ENCODE measurements around the gene DNAL1. TPM values are rescaled to one million over a fixed set of nuclear protein-coding genes. Genes with fewer than 3 reads are reported as not detected.

Gene DNAL1
- total RNA-seq, 1 donor from 2014 or later: 6.2 TPM

GRCh38 chr14:73738518-73739173, 93.9 kb downstream of the DNAL1 start:
- H3K4me1 Mint-ChIP-seq (ENCODE audit: low read depth): peaks cover 41% of the 10 kb centered on the region

GRCh38 chr14:73739174-73739898, 94.5 kb downstream of the DNAL1 start:
- no peaks in the 10 kb centered on the region for H3K27me3 Mint-ChIP-seq (ENCODE audit: low read depth)
- H3K27ac Mint-ChIP-seq: peak overlapping the region; percentile 22
- intact Hi-C loops (cut with micrococcal nuclease): no loop called here
- no peak for DNase-seq (ENCODE audit: low spot score)
- peaks cover 48% of the 10 kb centered on the region for H3K4me1 Mint-ChIP-seq (ENCODE audit: low read depth)
- H3K4me3 Mint-ChIP-seq (ENCODE audit: low read depth): no peak overlapping the region
- no peaks in the 10 kb centered on the region for H3K9me3 Mint-ChIP-seq
- peaks cover 46% of the 10 kb centered on the region for H3K36me3 Mint-ChIP-seq (ENCODE audit: low read depth)

More at GRCh38 chr14:73738518-73739173, 93.9 kb downstream of the DNAL1 start:
- Mint-ChIP-seq H3K27ac (no peak overlapping the region), H3K4me3 (ENCODE audit: low read depth) (no peak overlapping the region), H3K27me3 (ENCODE audit: low read depth) (no peaks in the 10 kb centered on the region), H3K9me3 (no peaks in the 10 kb centered on the region), H3K36me3 (ENCODE audit: low read depth) (peaks cover 49% of the 10 kb centered on the region)
- DNase-seq (ENCODE audit: low spot score): no peak
- intact Hi-C loops (cut with micrococcal nuclease): no loop called here

- no peak for DNase-seq (ENCODE audit: low spot score)
- H3K36me3 Mint-ChIP-seq (ENCODE audit: low read depth): peaks cover 38% of the 10 kb centered on the region
- peaks cover 53% of the 10 kb centered on the region for H3K4me1 Mint-ChIP-seq (ENCODE audit: low read depth)
- H3K4me3 Mint-ChIP-seq (ENCODE audit: low read depth): no peak overlapping the region
- no peaks in the 10 kb centered on the region for H3K9me3 Mint-ChIP-seq
- H3K27me3 Mint-ChIP-seq (ENCODE audit: low read depth): no peaks in the 10 kb centered on the region
- intact Hi-C loops (cut with micrococcal nuclease): loop anchor here (2.0 to 10.0 kb wide), 3 partner anchors 27 to 305 kb away; no protein-coding TSS in a partner anchor
- peak overlapping the region; percentile 22 for H3K27ac Mint-ChIP-seq
These were observed 95.3 kb downstream of the DNAL1 start for GRCh38 chr14:73739899-73740617.

DNA sequence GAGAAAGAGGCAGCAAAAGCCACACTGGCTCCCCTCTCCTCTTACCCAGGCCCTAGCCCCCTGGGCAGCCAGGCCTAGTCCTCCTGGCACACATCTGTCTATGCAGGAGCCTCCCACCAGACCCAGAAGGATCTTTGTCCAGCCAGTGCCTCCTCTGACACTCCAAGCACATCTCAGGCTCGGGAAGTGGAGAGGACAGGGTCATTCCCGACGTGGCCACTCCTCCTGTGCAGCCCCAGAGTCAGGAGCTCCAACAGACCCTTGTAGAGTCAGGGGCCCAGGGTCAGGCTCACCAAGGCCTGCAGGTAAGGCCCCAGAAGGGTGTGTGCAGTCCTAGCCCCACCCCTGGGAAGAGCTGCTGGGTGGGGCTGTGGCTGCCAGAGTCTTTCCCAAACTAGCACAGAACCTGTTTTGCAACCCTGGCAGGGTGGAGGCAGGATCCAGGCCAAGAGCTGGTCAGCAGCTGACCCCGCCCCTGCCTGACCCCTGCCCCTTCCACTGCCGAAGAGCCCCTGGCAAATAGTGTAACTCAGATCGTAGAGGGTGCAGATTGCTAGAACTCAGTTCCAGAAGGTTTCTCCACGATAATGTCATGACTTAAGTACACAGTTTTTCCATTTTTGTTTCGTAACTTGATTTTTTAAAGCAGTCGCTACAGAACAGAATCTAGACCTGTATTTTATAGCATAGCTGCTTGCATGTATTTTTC, 96.0 kb downstream of the DNAL1 start:
- H3K36me3 Mint-ChIP-seq (ENCODE audit: low read depth): peaks cover 33% of the 10 kb centered on the region
- peak overlapping the region; percentile 80 for H3K27ac Mint-ChIP-seq
- no peaks in the 10 kb centered on the region for H3K9me3 Mint-ChIP-seq
- H3K27me3 Mint-ChIP-seq (ENCODE audit: low read depth): no peaks in the 10 kb centered on the region
- peak overlapping the region; percentile 72 for H3K4me3 Mint-ChIP-seq (ENCODE audit: low read depth)
- intact Hi-C loops (cut with micrococcal nuclease): loop anchor here (1.0 to 10.0 kb wide), 4 partner anchors 28 to 304 kb away; no protein-coding TSS in a partner anchor
- no peak for DNase-seq (ENCODE audit: low spot score)
- H3K4me1 Mint-ChIP-seq (ENCODE audit: low read depth): peaks cover 59% of the 10 kb centered on the region

DNA sequence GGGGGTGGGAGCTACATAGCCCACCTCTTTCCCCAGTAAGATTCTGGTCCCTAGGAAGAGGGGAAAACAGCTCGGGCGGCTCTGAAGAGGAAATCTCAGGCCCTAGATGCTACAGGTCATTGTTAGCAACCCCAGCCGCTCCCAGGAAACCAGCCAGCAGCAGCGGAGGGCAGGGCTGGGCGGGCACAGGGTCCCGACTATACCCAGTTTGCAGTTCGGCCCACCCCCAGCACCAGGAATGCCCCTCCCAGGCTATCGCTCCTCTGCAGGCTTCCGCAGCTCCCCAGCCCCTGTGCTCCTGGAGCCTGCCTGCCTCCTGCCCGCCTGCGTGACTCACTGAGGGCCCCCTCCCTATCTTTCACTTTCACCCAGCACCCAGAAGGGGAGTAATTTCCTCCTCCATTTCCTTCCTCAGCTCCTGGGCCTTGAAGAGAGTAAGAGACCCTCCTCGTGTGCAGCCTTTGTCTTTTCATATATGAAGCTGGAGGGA, 96.6 kb downstream of the DNAL1 start:
- intact Hi-C loops (cut with micrococcal nuclease): loop anchor here (1.0 to 10.0 kb wide), 4 partner anchors 29 to 303 kb away; no protein-coding TSS in a partner anchor
- peaks cover 63% of the 10 kb centered on the region for H3K4me1 Mint-ChIP-seq (ENCODE audit: low read depth)
- H3K4me3 Mint-ChIP-seq (ENCODE audit: low read depth): peak overlapping the region; percentile 72
- H3K36me3 Mint-ChIP-seq (ENCODE audit: low read depth): peaks cover 30% of the 10 kb centered on the region
- peak overlapping the region; percentile 80 for H3K27ac Mint-ChIP-seq
- no peaks in the 10 kb centered on the region for H3K27me3 Mint-ChIP-seq (ENCODE audit: low read depth)
- H3K9me3 Mint-ChIP-seq: no peaks in the 10 kb centered on the region
- peak; percentile 75 for DNase-seq (ENCODE audit: low spot score)

DNA sequence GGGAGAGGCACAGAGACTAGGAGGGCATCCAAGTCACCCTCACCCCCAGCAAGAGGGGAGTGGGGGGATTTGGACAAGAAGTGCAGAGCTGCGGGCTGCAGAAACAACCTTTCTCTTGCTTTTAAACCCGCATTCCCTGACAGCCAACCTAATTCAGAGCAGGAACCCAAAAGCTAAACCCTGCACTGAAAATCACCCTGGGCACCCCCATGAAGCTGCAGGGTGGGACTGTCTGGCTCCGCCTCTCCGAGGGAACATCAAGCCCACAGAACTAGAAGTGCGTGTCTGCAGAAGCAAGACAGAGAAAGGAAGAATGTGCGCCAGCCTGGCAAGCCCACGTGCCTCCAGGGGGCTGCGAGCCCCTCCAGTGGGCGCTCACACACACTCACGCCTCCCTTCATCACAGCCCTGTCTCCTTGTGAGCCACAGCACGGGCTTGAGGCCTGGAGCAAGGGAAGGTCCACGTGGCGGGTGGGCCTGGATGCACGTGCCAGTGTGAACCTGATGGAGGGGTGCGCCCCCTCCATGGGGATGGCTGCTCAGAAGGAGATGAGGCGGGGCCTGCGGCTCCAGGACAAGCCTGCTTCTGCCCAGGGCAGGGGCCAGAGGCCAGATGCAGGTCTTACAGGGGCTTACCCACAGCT, 97.2 kb downstream of the DNAL1 start:
- H3K27ac Mint-ChIP-seq: peak overlapping the region; percentile 80
- DNase-seq (ENCODE audit: low spot score): peak; percentile 42
- no peaks in the 10 kb centered on the region for H3K27me3 Mint-ChIP-seq (ENCODE audit: low read depth)
- peaks cover 26% of the 10 kb centered on the region for H3K36me3 Mint-ChIP-seq (ENCODE audit: low read depth)
- intact Hi-C loops (cut with micrococcal nuclease): loop anchor here (1.0 to 10.0 kb wide), 6 partner anchors 12 to 303 kb away; no protein-coding TSS in a partner anchor
- H3K9me3 Mint-ChIP-seq: no peaks in the 10 kb centered on the region
- peak overlapping the region; percentile 72 for H3K4me3 Mint-ChIP-seq (ENCODE audit: low read depth)
- peaks cover 69% of the 10 kb centered on the region for H3K4me1 Mint-ChIP-seq (ENCODE audit: low read depth)

GRCh38 chr14:73742520-73743238, 97.9 kb downstream of the DNAL1 start:
- Mint-ChIP-seq H3K27ac (peak overlapping the region; percentile 80), H3K4me3 (ENCODE audit: low read depth) (peak overlapping the region; percentile 72), H3K4me1 (ENCODE audit: low read depth) (peaks cover 76% of the 10 kb centered on the region), H3K27me3 (ENCODE audit: low read depth) (no peaks in the 10 kb centered on the region), H3K9me3 (no peaks in the 10 kb centered on the region), H3K36me3 (ENCODE audit: low read depth) (peaks cover 25% of the 10 kb centered on the region)
- no peak for DNase-seq (ENCODE audit: low spot score)
- intact Hi-C loops (cut with micrococcal nuclease): loop anchor here (1.0 to 10.0 kb wide), 4 partner anchors 12 to 302 kb away; no protein-coding TSS in a partner anchor

DNA sequence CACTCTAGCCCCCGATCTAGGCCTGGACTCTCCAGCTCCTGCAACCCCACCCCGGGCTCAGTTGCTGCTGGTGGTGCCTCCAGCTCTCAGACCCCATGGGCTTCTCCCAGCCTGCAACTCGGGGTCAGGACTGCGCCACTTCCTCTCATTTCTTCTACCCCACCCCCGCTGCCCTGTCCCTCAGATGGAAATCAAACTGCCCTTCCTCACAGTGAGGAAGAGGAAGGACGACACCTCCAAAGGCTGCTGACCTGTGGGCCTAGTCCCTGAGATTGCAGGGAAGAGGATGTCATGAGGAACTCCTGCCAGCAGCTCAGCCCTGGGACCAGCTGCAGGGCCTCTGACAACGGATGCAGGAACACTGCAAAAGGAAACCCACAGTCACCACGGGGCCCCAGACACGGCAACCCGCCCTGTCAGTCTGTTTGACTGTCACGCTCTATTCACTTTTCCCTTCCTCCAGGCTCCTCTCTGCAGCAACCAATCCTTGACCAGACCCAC, 98.7 kb downstream of the DNAL1 start:
- Mint-ChIP-seq H3K4me3 (ENCODE audit: low read depth) (peak overlapping the region; percentile 72), H3K9me3 (no peaks in the 10 kb centered on the region), H3K36me3 (ENCODE audit: low read depth) (peaks cover 25% of the 10 kb centered on the region), H3K4me1 (ENCODE audit: low read depth) (peaks cover 83% of the 10 kb centered on the region), H3K27me3 (ENCODE audit: low read depth) (no peaks in the 10 kb centered on the region), H3K27ac (peak overlapping the region; percentile 80)
- DNase-seq (ENCODE audit: low spot score): peak; percentile 58
- intact Hi-C loops (cut with micrococcal nuclease): loop anchor here (2.0 to 10.0 kb wide), 3 partner anchors 19 to 301 kb away; no protein-coding TSS in a partner anchor

DNA sequence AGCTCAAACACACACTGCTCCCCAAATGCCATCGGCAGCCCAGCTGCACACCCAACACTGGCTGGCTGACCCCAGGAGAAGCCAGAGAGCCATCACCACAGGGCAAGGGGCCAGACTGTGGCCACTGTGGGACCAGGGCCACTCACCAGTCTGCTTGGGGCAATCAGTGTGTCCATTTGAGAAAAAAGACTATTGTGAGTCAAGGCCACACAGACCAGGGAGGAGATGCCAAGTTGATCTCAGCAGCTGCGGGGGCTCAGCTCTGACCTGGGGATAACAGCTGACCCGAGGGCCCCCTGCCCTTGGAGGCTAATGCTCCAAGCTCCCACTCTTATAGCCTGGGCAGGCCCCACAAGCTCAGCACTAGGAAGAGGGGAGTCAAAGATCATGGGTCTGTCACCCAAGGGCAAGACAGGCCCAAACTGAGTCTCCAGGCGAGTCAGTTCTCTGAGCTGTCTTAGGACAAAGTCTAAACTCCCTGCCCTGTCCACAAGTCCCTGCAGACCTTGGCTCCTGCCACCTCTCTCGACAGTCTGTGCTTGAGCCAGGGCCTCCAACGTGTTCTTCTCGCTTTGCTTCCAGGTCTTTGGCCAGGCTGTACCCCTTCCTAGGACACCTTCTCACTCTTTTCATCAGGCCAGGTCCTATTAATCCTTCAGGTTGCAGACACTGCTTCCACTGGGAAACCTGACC, 99.5 kb downstream of the DNAL1 start:
- Mint-ChIP-seq H3K4me3 (ENCODE audit: low read depth) (peak overlapping the region; percentile 72), H3K36me3 (ENCODE audit: low read depth) (peaks cover 22% of the 10 kb centered on the region), H3K27ac (peak overlapping the region; percentile 80), H3K4me1 (ENCODE audit: low read depth) (peaks cover 88% of the 10 kb centered on the region), H3K27me3 (ENCODE audit: low read depth) (no peaks in the 10 kb centered on the region), H3K9me3 (no peaks in the 10 kb centered on the region)
- intact Hi-C loops (cut with micrococcal nuclease): loop anchor here (5.0 to 10.0 kb wide), 2 partner anchors 83 to 300 kb away; no protein-coding TSS in a partner anchor
- DNase-seq (ENCODE audit: low spot score): no peak

GRCh38 chr14:73744874-73745529, 100.2 kb downstream of the DNAL1 start:
- DNase-seq (ENCODE audit: low spot score): no peak
- no peaks in the 10 kb centered on the region for H3K9me3 Mint-ChIP-seq
- H3K36me3 Mint-ChIP-seq (ENCODE audit: low read depth): peaks cover 16% of the 10 kb centered on the region
- H3K27me3 Mint-ChIP-seq (ENCODE audit: low read depth): no peaks in the 10 kb centered on the region
- intact Hi-C loops (cut with micrococcal nuclease): loop anchor here (1.0 to 10.0 kb wide), 3 partner anchors 32 to 300 kb away; no protein-coding TSS in a partner anchor
- peak overlapping the region; percentile 86 for H3K27ac Mint-ChIP-seq
- H3K4me1 Mint-ChIP-seq (ENCODE audit: low read depth): peaks cover 91% of the 10 kb centered on the region
- peak overlapping the region; percentile 72 for H3K4me3 Mint-ChIP-seq (ENCODE audit: low read depth)
